RKO (cell line): Measurements from ENCODE around the gene DNAH17.

Experiments used
- DNase-seq: peaks from one replicate; pipeline ENCODE4 v3.0.0-alpha.2; 2016; ENCODE audit warnings: low spot score

The DNAH17 gene

DNA sequence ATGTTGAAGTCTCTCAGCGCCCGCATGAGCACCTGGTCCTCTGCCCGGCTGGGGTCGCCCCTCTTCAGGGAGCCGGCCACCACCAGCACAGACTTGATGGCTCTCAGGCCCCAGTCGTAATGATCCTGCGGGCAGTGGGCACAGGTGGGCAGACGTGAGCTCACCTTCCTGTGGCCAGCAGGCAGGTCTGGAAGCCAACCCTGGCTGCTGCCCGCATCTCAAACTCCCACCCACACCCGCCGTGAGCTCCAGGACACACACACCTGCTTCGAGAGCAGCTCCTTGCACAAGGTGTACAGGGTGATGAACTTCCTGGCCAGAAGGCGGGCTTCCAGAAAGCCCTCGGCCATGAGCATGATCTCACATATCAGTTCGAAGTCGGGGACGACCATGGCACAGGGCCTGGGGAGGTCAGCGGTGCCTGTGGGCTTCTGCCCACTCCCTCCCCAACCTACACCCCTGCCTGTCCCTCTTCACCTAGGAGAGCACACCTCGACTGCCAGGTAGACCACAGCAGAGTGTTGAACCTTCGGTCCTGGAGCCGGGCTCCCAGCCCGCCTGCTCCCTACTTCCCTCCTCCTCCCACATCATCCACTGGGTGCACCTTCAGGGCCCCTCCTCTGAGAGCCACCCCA, 82.4 kb downstream of the DNAH17 start:
- DNase-seq, result no peak

DNA sequence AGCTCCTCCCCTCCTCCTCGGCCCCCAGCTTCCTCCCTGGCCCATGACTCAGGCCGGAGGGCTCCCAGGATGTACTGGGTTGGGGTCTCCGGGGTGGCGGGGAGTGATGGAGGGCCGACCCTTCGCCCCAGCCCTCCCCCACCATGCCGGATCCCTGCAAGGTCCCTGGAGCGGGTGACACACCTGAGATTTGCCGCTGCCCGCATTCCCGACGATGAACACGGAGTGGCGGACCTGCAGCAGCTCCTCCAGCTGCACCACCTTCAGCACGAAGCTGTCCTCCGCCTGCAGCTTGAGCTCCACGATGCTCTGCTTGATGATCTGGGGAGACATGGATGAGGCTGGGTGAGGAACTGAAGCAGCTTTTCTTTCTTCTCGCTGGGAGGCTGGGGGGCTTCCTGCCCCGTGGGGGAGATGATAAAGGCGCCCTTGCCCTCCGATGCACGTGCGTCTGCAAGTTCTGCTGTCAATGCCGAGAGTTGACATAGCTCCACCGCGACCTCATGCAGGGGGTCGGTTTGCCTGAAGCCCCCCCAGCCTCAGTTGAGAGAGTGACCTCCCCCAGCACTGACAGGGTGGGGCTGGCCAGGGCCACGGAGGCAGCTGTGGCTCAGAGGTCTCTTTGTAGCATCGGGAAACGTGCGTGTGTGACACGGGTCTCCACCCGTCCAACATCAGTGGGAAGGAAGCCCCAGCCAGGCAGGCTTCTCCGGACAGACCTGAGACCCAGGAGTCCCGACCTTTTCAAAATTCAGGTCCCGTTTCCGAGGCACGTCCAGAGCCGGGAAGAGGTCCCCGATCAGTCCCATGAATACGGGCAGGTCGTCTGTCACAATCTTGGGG, 83.1 kb downstream of the DNAH17 start:
- no peak for DNase-seq

DNA sequence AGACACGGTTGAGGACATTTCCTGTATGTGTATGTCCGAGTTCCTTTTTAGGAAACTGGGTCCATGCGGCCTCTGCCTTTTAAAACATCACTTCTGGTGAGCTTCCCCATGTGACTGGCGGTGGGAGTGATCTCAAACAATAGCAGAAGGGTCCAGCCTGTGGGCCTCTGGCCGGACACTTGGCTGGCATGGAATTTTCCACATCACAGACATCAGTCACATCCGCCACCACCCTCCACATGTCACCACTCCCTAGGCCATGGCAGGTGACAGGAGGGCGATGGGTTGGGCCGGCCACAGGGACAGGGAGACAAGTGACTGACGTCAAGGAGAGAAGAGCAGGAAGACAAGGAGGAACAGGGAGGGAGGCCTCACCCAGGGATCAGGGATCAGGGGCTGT, 83.7 kb downstream of the DNAH17 start:
- DNase-seq, result no peak

DNA sequence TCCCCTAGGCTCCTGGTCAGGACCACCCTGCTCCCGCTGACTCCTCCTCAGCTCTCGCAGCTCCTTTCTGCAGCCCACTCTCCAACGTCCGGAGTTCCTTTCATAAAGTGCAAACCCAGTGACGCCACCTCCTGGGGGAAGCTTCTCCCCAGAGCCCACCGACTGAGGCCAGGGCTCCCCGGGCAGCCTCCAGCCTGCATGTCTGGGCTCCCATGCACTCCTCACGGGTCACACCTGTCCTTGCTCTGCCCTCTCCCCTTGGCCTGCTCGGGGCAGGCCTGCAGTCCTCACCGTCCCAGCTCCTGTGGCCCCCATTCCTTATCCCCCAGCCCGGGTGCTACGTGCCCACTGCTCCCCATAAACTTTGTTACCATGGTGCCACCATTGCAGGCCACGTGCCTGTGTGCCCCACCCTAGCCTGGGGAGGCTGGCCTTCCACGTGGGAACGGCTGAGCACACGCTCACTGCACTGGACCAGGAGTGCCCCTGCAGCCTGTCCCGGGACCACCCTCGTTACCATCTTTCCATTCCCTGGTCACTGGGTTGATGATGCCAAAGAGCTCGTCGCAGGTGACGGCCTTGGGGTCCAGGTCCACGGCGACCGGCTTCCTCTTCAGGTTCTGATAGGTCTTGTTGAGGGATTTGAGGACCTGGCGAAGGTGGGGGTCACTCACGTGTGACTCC, 84.9 kb downstream of the DNAH17 start:
- no peak for DNase-seq

DNA sequence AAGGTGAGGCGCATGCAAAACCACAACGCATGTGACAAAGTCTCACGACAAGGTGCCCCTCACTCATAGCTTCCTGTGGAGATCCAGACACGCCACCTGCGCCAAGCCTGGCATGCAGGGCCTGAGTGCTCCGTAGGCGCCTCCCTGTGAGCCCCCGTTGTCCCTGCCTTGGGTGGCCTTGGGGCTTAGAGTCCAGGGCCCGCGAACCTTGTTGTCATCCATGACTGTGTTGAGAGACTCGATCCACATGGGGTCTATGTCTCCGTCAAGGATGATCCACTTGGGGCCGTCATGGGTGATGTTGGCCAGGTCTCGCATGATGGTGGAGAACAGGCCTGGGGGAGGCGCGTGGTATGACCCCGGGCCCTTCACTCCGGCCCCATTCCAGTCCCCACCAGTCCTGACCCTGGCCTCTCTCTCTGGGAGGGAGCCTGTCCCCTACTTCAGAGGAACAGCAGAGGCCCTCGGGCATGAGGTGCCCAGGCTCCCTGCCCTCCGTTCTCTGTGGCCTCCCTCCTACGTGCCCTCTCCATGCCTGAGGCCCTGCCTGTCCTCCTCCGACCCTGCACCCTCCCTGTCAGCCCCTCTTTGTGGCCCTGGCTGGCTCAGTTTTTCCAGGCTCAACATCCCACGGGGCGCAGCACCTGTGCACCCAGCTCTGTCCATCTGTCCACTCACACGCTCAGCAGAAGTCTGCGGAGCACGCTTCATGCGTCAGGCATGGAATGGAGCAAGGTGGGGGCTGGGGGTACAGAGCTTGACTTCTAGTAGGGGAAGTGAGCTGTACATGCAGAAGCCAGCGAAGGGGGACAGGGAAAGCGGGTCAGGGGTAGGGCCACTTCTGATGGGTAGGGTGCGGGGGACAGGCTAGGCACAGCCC, 85.7 kb downstream of the DNAH17 start:
- no peak for DNase-seq

DNA sequence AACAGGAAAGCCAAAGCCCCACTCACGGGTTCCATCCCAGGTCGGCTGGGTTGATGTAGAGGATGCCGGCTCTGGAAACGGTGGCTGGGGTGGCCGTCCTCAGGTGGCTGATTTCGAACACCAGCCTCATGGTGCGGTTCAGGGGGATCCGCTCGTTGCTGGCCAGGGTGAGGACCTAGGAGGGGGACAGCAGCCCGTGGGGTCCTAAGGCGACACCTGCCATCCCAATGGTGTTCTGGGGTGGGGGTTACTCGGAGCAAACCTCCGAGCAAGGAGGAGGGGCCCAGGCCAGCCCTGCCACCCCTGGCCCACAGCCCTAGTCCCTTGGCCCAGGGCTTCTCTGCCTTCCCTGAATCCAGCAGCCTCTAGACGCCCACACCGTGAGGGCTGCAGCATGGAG, 86.5 kb downstream of the DNAH17 start:
- no peak for DNase-seq

DNA sequence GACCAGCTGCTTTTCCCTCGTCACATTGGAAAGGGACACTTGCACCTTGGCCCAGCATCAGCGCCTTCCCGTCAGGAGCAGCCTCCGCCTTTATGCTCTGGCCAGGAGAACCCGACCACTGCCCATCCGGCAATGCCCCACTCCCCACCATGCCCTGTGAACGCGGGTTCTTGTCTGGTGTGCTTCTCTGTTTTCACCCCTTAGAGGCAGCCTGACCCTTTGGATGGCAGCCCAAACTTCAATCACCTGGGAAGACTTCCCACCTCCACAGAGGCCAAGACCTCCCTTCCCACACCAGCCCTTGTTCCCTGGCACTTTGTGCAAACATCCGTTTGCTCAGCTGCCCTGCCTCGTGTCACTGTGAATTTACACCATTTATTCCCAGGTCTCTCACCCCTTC, 87.0 kb downstream of the DNAH17 start:
- no peak for DNase-seq

DNA sequence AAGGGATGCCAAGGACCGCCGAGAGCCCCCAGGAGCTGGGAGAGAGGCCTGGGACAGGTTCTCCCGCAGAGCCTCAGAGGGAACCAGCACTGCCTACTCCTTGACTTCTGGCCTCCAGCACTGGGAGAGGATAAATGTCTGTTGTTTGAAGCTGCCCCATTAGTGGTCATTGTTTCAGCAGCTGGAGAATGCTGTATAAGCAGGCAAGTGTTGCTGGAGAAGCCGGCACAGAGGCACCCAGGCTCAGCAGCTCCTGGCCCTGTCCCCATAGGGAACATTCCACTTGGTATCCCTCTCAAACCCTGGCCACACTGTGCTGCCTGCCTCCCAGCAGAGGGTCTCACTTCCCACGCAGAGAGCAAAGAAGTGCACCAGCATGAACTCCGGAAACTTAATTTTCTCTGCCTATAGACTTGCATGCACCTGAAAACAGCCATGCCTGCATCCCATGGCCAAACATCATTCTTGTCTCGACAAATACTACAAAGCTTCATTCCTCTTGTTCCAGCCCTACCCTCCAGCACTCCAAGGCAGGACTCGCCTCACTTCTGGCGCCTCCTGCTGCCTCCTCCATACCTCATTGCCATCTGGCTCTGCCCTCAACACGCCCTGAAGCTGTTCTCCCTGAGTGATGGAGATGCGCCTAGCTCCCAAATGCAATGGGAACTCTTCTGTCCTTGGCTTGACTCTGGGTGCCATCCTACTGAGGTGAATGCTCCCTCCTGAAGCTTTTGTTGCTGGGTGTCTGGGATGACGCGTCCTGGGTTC, 88.1 kb downstream of the DNAH17 start:
- no peak for DNase-seq

DNA sequence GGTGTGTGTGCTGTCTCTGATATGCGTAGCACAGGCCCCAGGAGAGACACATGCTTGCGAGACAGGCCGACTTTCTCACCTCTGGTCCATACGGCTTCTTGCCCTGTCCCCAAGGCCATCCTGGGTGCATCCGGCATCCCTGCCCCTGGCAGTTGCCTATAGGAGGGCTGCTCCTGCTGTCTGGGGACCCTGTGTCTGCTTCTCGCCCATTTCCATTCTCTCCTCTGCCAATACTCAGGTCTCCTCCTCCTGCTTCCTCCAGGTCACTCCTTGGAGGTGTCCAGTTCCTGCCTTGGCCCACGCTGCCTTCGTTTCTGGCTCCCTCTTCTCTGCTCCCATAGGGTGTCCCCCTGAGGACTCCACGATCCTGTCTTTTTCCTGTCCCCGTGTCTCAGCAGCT, 89.0 kb downstream of the DNAH17 start:
- DNase-seq, result no peak

DNA sequence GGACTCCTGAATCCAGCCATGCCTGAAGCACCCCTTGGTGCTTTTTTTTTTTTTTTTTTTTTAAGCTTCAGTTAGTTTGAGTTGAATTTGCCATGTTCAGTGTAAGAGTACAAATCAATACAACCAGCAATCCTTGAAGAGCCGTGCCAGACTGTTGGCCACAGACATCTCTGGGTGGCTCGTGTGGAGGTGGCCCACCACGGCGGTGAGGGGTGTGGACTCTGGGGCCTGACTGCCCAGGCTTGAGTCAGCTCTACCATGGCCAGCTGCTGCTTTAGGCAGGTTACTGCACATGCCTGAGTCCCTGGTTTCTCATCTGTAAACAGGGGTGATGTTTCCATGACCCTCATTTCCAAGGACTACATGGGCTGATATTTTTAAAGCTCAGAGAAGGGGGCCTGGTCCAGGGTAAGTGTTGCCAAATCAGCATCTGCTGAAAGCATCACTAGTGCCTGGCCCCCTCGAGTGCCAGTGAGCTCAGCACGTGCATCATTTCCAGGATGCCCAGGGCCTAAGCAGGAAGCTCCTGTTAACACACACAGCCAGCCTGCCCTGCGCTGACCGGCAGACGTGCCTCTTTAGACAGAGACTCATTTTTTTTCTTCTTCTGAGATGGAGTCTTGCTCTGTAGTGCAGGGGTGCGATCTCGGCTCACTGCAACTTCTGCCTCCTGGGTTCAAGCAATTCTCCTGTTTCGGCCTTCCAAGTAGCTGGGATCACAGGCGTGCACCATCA, 90.1 kb downstream of the DNAH17 start:
- no peak for DNase-seq

DNA sequence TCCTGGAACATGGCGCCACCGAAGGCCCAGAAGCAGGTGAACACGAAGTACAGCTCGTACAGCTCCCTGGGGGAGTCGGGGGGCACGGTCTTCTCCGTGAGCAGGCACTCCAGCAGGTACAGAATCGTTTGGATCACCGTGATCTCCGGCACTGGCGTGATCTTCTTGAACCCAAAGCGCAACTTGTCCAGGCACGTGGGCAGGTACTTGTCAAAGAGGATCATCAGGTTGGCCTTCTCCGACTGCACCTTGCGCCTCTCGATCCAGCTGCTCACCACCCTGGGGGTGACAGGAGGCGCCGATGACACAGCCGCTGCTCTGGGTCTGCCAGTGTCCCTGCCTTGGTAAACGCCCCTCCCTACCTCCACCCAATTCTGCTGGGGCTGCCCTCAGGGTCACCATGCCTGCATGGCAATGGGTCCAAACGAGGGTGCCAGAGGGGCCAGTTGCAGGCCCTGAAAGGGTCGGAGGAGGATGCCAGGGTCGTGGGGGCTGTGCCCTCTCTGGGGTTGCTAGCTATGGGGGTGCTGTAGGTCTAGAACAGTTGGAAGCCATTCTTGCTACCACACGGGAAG, 90.9 kb downstream of the DNAH17 start:
- DNase-seq, result no peak

DNA sequence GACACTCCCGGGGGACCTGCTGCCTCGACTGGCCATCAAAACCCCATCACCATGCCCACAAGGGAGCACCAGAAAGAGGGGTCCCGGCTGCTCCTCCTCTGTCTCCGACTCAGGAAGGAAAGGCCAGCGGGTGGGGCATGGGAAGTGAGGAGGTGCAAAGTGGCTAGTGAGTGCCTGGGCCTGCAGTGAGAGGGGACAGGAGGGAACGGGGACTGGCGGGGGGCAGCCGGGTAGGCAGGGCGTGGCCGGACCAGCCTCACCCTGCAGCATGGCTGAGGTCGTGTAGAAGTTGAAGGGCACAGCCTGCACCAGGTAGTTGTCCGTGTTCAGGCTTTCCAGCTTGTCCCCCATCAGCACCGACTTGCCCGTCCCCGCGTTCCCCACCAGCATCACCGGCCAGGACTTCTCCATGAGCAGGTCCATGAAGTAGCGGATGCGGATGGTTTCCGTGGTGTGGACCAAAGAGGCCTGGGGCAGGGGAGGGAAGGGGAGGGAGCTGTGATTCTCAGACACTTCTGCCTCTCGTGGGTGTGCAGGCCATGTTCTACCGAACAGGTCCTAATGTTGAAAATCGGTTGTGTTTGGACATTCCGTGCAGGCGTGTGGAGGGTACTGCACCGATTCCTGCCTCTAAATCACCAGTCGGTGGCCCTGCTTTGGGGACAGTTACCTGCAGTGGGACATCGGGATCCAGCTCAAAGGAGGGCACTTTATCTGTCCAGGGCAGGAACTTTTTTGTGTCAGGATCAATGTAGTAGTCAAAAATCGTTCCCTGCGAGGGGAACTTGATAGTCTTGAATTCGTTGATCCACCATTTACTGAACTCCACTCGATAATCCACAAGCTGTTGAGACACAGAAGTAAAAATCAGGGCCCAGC, 91.7 kb downstream of the DNAH17 start:
- no peak for DNase-seq

DNA sequence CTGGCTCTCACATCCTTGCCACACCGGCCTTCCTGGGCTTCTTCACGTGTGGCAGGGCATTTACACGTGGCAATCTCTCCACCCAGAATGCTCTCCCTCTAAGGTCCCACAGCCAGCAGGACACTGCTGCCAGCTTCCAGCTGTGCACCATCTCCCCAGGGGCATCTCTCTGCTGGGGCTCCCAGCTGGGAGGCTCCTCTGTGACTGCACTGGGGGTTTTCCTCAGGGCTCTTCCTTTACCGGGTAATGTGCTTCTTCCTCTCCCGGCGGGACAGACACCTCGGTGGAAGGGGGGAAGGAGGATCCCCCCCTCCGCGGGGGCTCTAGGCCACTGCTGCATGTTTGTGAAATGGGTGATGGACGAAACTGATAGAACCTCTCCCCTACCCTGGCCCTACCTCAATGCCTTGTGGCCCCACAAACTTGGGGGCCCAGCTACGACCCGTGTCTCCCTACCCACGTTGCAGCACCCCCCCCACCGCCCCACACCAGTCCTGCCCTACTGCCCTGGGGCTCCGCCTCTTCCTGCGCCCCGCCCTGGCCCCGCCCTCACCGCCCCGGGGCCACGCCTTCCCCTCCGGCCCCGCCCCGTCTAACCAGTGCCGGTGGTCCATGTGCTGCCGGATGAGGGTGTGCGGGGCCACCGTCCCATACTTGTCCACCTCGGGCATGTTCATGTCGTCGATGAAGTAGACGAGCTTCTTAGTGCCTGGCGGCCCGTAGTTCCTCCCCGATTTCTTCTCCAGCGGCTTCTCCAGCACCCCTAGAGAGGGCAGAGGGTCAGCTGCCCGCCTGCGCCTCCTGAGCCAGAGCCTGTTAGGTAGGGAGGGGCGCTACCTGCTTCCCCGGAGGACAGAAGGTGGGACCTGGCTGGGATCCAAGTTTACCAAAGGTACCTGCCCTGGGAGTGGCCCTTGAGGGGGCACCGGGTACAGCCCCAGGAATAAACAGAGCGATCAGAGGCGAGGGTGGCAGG, 92.6 kb downstream of the DNAH17 start:
- peak; percentile 57 for DNase-seq

DNA sequence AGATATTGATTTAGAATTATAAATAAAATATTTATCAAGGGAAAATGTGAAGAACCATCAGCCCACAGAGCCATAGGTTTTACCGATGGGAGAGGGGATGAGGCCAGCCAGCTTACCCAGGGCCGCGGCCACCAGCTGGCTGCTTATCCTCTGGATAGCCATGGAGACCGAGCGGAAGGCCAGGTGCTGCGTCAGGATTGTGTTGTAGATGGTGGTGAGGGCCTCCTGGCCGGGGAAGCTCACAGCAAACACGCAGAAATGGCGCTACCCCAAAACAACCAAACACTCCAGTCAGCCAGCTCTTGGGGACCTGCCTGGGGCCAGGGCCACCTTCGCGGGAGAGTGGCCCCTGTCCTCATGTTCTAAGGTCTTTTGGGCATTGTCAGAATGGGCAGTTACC, 97.8 kb downstream of the DNAH17 start:
- no peak for DNase-seq

DNA sequence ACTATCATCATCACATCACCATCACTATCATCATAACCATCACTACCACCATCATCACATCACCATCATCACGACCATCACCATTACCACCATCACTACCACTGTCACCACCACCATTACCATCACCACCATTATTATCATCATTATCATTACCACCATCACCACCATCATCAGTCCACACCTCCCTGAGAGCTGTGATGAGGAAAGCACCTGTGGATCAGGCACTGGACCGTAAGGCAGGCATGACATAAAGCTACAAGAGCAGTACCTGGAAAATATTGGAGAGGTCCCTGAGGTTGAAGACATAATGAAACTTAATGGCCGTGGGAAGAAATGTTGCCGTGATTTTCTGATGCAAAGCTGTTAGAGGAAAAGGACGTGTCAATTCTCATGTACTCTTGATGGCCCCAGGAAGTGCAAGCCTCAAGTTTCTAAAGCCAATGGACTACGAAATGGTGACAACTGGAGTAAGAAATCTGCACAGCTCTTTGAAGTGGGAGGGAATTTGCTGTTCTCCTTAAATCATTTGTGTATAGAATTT, 98.4 kb downstream of the DNAH17 start:
- DNase-seq, result no peak

DNA sequence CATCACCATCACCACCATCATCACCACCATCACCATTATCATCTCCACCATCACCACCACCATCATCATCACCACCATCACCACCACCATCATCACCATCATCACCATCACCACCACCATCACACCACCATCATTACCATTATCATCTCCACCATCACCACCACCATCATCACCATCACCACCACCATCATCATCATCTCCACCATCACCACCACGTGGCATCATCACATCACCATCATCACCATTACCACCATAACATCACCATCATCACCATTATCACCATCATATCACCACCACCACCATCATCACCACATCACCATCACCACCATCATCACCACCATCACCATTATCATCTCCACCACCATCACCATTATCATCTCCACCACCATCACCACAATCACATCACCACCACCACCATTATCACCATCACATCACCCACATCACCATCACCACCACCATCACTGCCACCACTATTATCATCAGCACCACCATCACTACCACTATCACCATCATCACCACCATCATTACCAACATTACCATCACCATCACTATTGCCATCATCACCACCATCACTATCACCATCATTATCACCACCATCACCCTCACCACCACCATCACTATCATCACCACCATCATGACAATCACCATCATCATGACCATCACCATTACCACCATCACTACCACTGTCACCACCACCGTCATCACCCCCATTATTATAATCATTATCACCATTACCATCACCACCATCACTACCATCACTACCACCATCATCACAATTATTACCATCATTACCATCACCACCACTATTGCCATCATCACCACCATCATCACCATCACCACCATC, 99.1 kb downstream of the DNAH17 start:
- DNase-seq, result no peak

DNA sequence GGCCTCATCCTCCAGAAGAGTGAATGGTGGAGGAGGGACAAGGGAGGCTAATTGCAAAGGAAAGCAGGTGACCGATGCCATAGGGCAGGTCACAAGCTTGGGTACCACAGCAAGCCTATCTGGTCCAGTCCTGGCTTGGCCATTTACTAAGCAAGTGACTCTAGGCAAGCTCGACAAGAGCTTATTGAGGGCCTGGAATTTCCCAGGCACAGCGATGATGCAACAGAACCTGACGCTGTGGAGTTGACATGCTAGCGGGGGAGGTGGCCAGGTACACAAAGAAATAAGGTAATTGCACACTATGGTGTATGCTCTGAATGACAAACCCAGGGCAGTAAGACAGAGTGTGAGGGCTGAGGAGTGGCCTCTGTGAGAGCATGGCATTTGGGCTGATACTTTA, 100.2 kb downstream of the DNAH17 start:
- DNase-seq, result no peak
